PC-3 (cell line): ENCODE results near the gene CMSS1. TPM values are rescaled to one million over a fixed set of nuclear protein-coding genes. Genes with fewer than 3 reads are reported as not detected.

ENCODE experiments used
- ATAC-seq: fragments of 200-7000 bp; cut with Tn5 transposase; 2 replicates; pipeline ENCODE4 v1.9.1; 2020; ENCODE audit warnings: mild to moderate bottlenecking, moderate library complexity
- BruUV-seq: library from RNA; stranded (reverse); fragments of 400-500 nt; replicated peaks from 2 replicates; lab custom pipeline; 2021; lab: Mats Ljungman, UMichigan
- CTCF ChIA-PET: fragments of 300-600 bp; sonication (Branson Sonifier 250); formaldehyde crosslinking; loops from one replicate; lab custom pipeline; 2022; ENCODE audit warnings: antibody characterized with exemption; lab: Charles Lee
- POLR2A ChIA-PET: fragments of 300-600 bp; sonication (Branson Sonifier 250); formaldehyde crosslinking; loops from one replicate; lab custom pipeline; 2022; ENCODE audit warnings: antibody characterized with exemption; ENCODE audit not compliant: unreplicated experiment; lab: Charles Lee
- DNase-seq: peaks from one replicate; pipeline ENCODE4 v3.0.0-alpha.2; 2015
- H2AFZ ChIP-seq: fragments of 300-600 bp; sonication (generic); 2 replicates; pipeline ENCODE4 v1.6.0; 2016; ENCODE audit warnings: antibody characterized with exemption, low read length
- H3F3A ChIP-seq: fragments of 300-600 bp; sonication (generic); one replicate; pipeline ENCODE4 v1.6.0; 2017; ENCODE audit warnings: antibody characterized with exemption, low read length, control low read depth, mild to moderate bottlenecking; ENCODE audit not compliant: unreplicated experiment
- H3K27ac ChIP-seq: fragments of 300-600 bp; sonication (generic); 2 replicates; pipeline ENCODE4 v1.5.1; 2016; ENCODE audit warnings: mild to moderate bottlenecking, low read length
- H3K27me3 ChIP-seq: fragments of 300-600 bp; sonication (generic); 2 replicates; pipeline ENCODE4 v1.6.1; 2016; ENCODE audit warnings: low read length, mixed read lengths
- H3K36me3 ChIP-seq: fragments of 300-600 bp; sonication (generic); 2 replicates; pipeline ENCODE4 v1.6.1; 2016; ENCODE audit warnings: low read depth, mixed run types, low read length, mixed read lengths
- H3K4me1 ChIP-seq: fragments of 300-600 bp; sonication (generic); 2 replicates; pipeline ENCODE4 v1.5.1; 2016; ENCODE audit warnings: low read length; ENCODE audit not compliant: insufficient read depth
- H3K4me2 ChIP-seq: fragments of 300-600 bp; sonication (generic); 2 replicates; pipeline ENCODE4 v1.6.0; 2016; ENCODE audit warnings: low read length
- H3K4me3 ChIP-seq: fragments of 300-600 bp; sonication (generic); 2 replicates; pipeline ENCODE4 v1.5.1; 2016; ENCODE audit warnings: mild to moderate bottlenecking, low read length, mixed read lengths
- H3K79me2 ChIP-seq: fragments of 300-600 bp; sonication (generic); 2 replicates; pipeline ENCODE4 v1.6.1; 2017; ENCODE audit warnings: low read length, mixed read lengths
- H3K9ac ChIP-seq: fragments of 300-600 bp; sonication (generic); 2 replicates; pipeline ENCODE4 v1.6.0; 2016; ENCODE audit warnings: mild to moderate bottlenecking, low read length
- H3K9me2 ChIP-seq: fragments of 300-600 bp; sonication (generic); replicated peaks from 2 replicates; pipeline ENCODE4 v1.6.1; 2016; ENCODE audit warnings: mixed run types, low read length, mixed read lengths
- H3K9me3 ChIP-seq: fragments of 300-600 bp; sonication (generic); 2 replicates; pipeline ENCODE4 v1.6.1; 2016; ENCODE audit warnings: low read length, mixed read lengths
- H4K20me1 ChIP-seq: fragments of 300-600 bp; sonication (generic); 2 replicates; pipeline ENCODE4 v1.6.1; 2016; ENCODE audit warnings: low read length, mixed read lengths
- EZH2 ChIP-seq: fragments of 300-600 bp; sonication (generic); IDR thresholded peaks from one replicate; pipeline ENCODE4 v1.6.1; 2017; ENCODE audit warnings: antibody characterized with exemption, mild to moderate bottlenecking, low read length; ENCODE audit not compliant: unreplicated experiment
- EZH2phosphoT487 ChIP-seq: fragments of 300-600 bp; sonication (generic); IDR thresholded peaks from 2 replicates; pipeline ENCODE4 v1.6.1; 2018; ENCODE audit warnings: mild to moderate bottlenecking, antibody characterized with exemption, low read length, borderline replicate concordance
- intact Hi-C: fragments of 100-400 bp; cut with micrococcal nuclease; formaldehyde crosslinking; loops from 2 replicates; pipeline ENCODE4 v1.9.0; 2023
- total RNA-seq: library from RNA; depleted of rRNA; stranded (reverse); fragments of >200 nt; gene quantifications from 2 replicates; pipeline ENCODE4 v1.2.3, GENCODE V29; 2014
- TF ChIP-seq, protein P1 (sequence below): fragments of 300-600 bp; sonication (generic); conservative IDR thresholded peaks from 2 replicates; pipeline ENCODE4 v1.5.1; 2017; ENCODE audit warnings: antibody characterized with exemption, low read depth, mild to moderate bottlenecking, low read length

Gene CMSS1
- total RNA-seq, 1 experiment from 2014 or later = 63.1 TPM

DNA sequence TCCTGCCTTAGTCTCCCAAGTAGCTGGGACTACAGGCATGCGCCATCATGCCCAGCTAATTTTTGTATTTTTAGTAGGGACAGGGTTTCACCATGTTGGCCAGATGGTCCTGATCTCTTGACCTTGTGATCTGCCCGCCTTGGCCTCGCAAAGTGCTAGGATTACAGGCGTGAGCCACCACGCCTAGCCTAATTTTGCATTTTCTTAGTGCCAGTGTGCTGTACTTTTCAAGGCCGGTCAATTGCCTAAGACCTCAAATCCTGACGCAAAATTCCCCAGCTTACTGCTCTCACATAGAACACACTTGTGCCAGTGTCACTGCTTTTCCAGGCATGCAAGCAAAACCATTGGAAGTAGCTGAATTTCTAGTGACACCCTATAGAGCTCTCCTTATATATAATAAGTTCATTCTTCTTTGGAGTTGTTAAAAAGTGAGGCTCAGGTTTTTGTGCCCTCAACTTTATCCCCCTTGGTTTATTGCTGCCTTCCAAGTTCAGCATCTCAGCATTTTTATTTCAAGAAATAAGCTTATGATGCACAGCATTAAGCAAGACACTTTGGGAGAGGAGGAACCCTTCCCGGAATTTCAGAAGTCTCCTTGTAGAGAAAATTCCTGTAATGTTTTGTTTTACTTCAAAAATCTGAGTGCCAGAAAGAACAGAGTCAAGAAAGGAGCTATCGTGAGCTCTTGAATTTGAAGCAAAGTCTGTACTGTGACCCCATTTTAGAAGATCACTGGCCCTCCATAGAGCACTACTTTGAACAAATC is 203.4 kb downstream of the CMSS1 start:
- POLR2A ChIA-PET = no interaction called here
- no peak for TF ChIP-seq EZH2phosphoT487
- TF ChIP-seq, protein P1, sequence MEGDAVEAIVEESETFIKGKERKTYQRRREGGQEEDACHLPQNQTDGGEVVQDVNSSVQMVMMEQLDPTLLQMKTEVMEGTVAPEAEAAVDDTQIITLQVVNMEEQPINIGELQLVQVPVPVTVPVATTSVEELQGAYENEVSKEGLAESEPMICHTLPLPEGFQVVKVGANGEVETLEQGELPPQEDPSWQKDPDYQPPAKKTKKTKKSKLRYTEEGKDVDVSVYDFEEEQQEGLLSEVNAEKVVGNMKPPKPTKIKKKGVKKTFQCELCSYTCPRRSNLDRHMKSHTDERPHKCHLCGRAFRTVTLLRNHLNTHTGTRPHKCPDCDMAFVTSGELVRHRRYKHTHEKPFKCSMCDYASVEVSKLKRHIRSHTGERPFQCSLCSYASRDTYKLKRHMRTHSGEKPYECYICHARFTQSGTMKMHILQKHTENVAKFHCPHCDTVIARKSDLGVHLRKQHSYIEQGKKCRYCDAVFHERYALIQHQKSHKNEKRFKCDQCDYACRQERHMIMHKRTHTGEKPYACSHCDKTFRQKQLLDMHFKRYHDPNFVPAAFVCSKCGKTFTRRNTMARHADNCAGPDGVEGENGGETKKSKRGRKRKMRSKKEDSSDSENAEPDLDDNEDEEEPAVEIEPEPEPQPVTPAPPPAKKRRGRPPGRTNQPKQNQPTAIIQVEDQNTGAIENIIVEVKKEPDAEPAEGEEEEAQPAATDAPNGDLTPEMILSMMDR = no peak
- TF ChIP-seq EZH2 = no peak
- intact Hi-C loops = no loop called here
- Histone ChIP-seq H3K4me2 (no peak overlapping the region), H3K9me2 (no peaks in the 10 kb centered on the region), H3K9me3 (no peaks in the 10 kb centered on the region), H3K4me1 (peaks cover 23% of the 10 kb centered on the region), H3K27ac (no peak overlapping the region), H3K9ac (no peak overlapping the region), H3F3A (peaks cover 3% of the 10 kb centered on the region), H3K4me3 (no peak overlapping the region), H3K27me3 (no peaks in the 10 kb centered on the region), H3K79me2 (no peaks in the 10 kb centered on the region), H3K36me3 (no peaks in the 10 kb centered on the region), H4K20me1 (no peaks in the 10 kb centered on the region), H2AFZ (no peak overlapping the region)
- BruUV-seq = no TSS peak
- CTCF ChIA-PET = no interaction called here
- ATAC-seq (no peak), DNase-seq (no peak)

DNA sequence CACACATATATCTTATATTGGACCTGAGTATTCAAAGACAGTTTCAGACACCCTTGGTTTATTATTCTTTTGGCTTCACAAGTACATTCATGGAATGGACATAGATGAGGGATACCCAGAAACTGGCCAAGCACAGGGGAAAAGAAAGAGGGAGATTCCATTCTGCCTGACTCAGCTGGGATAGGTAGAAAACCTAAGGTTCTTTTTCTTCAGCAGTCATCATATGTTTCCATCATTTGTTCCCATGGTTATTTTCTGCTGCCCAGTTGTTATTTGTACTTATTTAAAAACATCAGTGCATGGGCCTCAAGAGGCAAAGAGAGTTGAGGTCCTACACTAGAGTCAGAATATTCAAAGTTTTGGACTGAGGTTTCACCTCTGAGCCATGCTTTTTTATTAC is 204.8 kb downstream of the CMSS1 start:
- no peaks in the 10 kb centered on the region for H3K27me3 ChIP-seq
- ChIA-PET CTCF (no interaction called here), POLR2A (no interaction called here)
- DNase-seq (no peak), ATAC-seq (no peak; the same call in 1 of the 2 replicates)
- H3K36me3 ChIP-seq = 0 out of 2 replicates have a peak, but pooled peaks cover 1% of the 10 kb centered on the region
- peaks cover 3% of the 10 kb centered on the region for H3F3A ChIP-seq
- H3K9me3 ChIP-seq = no peaks in the 10 kb centered on the region
- H3K9me2 ChIP-seq = no peaks in the 10 kb centered on the region
- H2AFZ ChIP-seq = no peak overlapping the region
- BruUV-seq = no TSS peak
- H3K4me2 ChIP-seq = no peak overlapping the region
- no peak overlapping the region for H3K9ac ChIP-seq
- TF ChIP-seq, protein P1 = no peak
- TF ChIP-seq EZH2 = no peak
- TF ChIP-seq EZH2phosphoT487 = no peak
- no peaks in the 10 kb centered on the region for H4K20me1 ChIP-seq
- intact Hi-C loops = no loop called here
- peak overlapping the region; percentile 34 for H3K27ac ChIP-seq
- no peaks in the 10 kb centered on the region for H3K79me2 ChIP-seq
- peaks cover 23% of the 10 kb centered on the region for H3K4me1 ChIP-seq
- no peak overlapping the region for H3K4me3 ChIP-seq

DNA sequence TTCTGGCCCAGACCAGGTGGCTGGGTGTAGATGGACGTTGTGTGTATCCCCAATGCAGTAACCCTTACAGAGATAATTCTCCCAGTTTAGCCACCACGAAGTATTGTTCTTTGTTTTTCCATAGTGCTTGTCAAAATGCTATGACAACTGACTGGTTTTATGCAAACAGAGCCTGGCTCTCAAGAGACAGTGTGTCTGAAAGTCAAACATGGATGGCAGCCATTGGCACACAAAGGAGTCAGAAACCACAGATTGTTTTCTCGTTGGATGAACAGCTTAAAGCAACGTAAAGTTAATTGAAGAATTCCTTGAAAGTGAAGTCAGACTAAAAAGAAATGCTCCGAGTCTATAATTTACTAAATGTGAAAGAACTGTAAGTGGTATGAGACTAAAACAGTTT is 205.5 kb downstream of the CMSS1 start:
- H3K4me3 ChIP-seq = no peak overlapping the region
- POLR2A ChIA-PET = interaction anchor here (0.6 kb wide), 1 partner anchor 24 kb away, joined by 4 read pairs; no protein-coding TSS in a partner anchor
- H3K9me2 ChIP-seq = no peaks in the 10 kb centered on the region
- H4K20me1 ChIP-seq = no peaks in the 10 kb centered on the region
- intact Hi-C loops = no loop called here
- 0 out of 2 replicates have a peak, but pooled peaks cover 4% of the 10 kb centered on the region for H3K36me3 ChIP-seq
- CTCF ChIA-PET = interaction anchor here (0.6 kb wide), 1 partner anchor 191 kb away, joined by 5 read pairs; no protein-coding TSS in a partner anchor
- peak; percentile 80 for ATAC-seq
- peaks cover 23% of the 10 kb centered on the region for H3K4me1 ChIP-seq
- no peak overlapping the region for H3K9ac ChIP-seq
- H3K27ac ChIP-seq = peak overlapping the region; percentile 34
- H2AFZ ChIP-seq = no peak overlapping the region
- TF ChIP-seq EZH2phosphoT487 = no peak
- TF ChIP-seq, protein P1 = no peak
- TF ChIP-seq EZH2 = no peak
- H3F3A ChIP-seq = peaks cover 3% of the 10 kb centered on the region
- no peaks in the 10 kb centered on the region for H3K9me3 ChIP-seq
- H3K79me2 ChIP-seq = no peaks in the 10 kb centered on the region
- peak; percentile 67 for DNase-seq
- peak overlapping the region; percentile 18 for H3K4me2 ChIP-seq
- H3K27me3 ChIP-seq = no peaks in the 10 kb centered on the region
- no TSS peak for BruUV-seq
